MG63 (cell line): ENCODE results near the gene CFC1B. TPM values are rescaled to one million over a fixed set of nuclear protein-coding genes. Genes with fewer than 3 reads are reported as not detected.
"Not testable (repeated sequence)": the region's sequence is repeated elsewhere in the genome, so short reads cannot be mapped to it uniquely, and the experiment has no call there.

Experiments
- DNase-seq: peaks from one replicate; pipeline ENCODE4 v3.0.0-alpha.2; 2020
- H3K27me3 ChIP-seq: fragments of 250-450 bp; sonication (Bioruptor Pico); 2 replicates; pipeline ENCODE4 v1.5.1; 2020; ENCODE audit warnings: mild to moderate bottlenecking, moderate library complexity
- H3K36me3 ChIP-seq: fragments of 250-450 bp; sonication (Bioruptor Pico); 2 replicates; pipeline ENCODE4 v1.5.1; 2020; ENCODE audit warnings: mild to moderate bottlenecking, moderate library complexity
- H3K4me3 ChIP-seq: fragments of 250-450 bp; sonication (Bioruptor Pico); 2 replicates; pipeline ENCODE4 v1.5.1; 2020; ENCODE audit warnings: mild to moderate bottlenecking, moderate library complexity
- H3K9me3 ChIP-seq: fragments of 250-450 bp; sonication (Bioruptor Pico); 2 replicates; pipeline ENCODE4 v1.5.1; 2020; ENCODE audit warnings: mild to moderate bottlenecking, moderate library complexity
- total RNA-seq: library from RNA; depleted of rRNA; stranded (reverse); fragments of >200 nt; shearing (Covaris generic); gene quantifications from 2 replicates; pipeline ENCODE4 v1.2.3, GENCODE V29; 2014; ENCODE audit warnings: low replicate concordance; rRNA removed

Gene CFC1B
- not detected in 2 replicates for total RNA-seq

- DNase-seq, H3K36me3 ChIP-seq, H3K27me3 ChIP-seq, H3K4me3 ChIP-seq, H3K9me3 ChIP-seq: not testable (repeated sequence)
Measured at GRCh38 chr2:130520992-130521391, at the start of gene CFC1B. TSS of gene CFC1B (plus strand) at chr2:130521222. CDS start at chr2:130521485, 263 bp downstream.

GRCh38 chr2:130491073-130491472 lies 29.9 kb upstream of the CFC1B start:
- DNase-seq, H3K9me3 ChIP-seq, H3K36me3 ChIP-seq, H3K4me3 ChIP-seq, H3K27me3 ChIP-seq: not testable (repeated sequence)

GRCh38 chr2:130509228-130509627 lies 11.8 kb upstream of the CFC1B start, which contains the start of gene POTEI:
TSS of gene POTEI (minus strand) at chr2:130509328. CDS start at chr2:130509235, 93 bp downstream.
- not testable (repeated sequence) for H3K9me3 ChIP-seq, H3K27me3 ChIP-seq, H3K36me3 ChIP-seq, H3K4me3 ChIP-seq, DNase-seq

GRCh38 chr2:130510807-130511746 lies 9.9 kb upstream of the CFC1B start:
- not testable (repeated sequence) for H3K27me3 ChIP-seq, H3K4me3 ChIP-seq, H3K36me3 ChIP-seq, DNase-seq, H3K9me3 ChIP-seq

GRCh38 chr2:130511747-130512451 lies 9.1 kb upstream of the CFC1B start:
- H3K4me3 ChIP-seq, H3K36me3 ChIP-seq, DNase-seq: not testable (repeated sequence)

GRCh38 chr2:130518516-130519106 lies 2.4 kb upstream of the CFC1B start:
- H3K4me3 ChIP-seq, H3K36me3 ChIP-seq, H3K27me3 ChIP-seq, DNase-seq, H3K9me3 ChIP-seq: not testable (repeated sequence)

More at GRCh38 chr2:130511747-130512451, 9.1 kb upstream of the CFC1B start:
- not testable (repeated sequence) for H3K27me3 ChIP-seq, H3K9me3 ChIP-seq

- not testable (repeated sequence) for H3K9me3 ChIP-seq, DNase-seq, H3K27me3 ChIP-seq, H3K36me3 ChIP-seq, H3K4me3 ChIP-seq
Measured at GRCh38 chr2:130522390-130522789, 1.4 kb downstream of the CFC1B start.

- not testable (repeated sequence) for DNase-seq, H3K4me3 ChIP-seq, H3K9me3 ChIP-seq, H3K27me3 ChIP-seq, H3K36me3 ChIP-seq
Measured at GRCh38 chr2:130527365-130527967, 6.4 kb downstream of the CFC1B start.

- H3K4me3 ChIP-seq, H3K36me3 ChIP-seq, H3K9me3 ChIP-seq, DNase-seq, H3K27me3 ChIP-seq: not testable (repeated sequence)
Measured at GRCh38 chr2:130529545-130529944, 8.5 kb downstream of the CFC1B start.

- not testable (repeated sequence) for H3K27me3 ChIP-seq, DNase-seq, H3K36me3 ChIP-seq, H3K4me3 ChIP-seq, H3K9me3 ChIP-seq
Measured at GRCh38 chr2:130530212-130530611, 9.2 kb downstream of the CFC1B start.

- H3K4me3 ChIP-seq, H3K27me3 ChIP-seq, H3K36me3 ChIP-seq, DNase-seq, H3K9me3 ChIP-seq: not testable (repeated sequence)
Measured at GRCh38 chr2:130531225-130531624, 10.2 kb downstream of the CFC1B start.

GRCh38 chr2:130531672-130532071 lies 10.7 kb downstream of the CFC1B start:
- H3K36me3 ChIP-seq, H3K9me3 ChIP-seq, DNase-seq, H3K4me3 ChIP-seq, H3K27me3 ChIP-seq: not testable (repeated sequence)

GRCh38 chr2:130536654-130537053 lies 15.6 kb downstream of the CFC1B start:
- DNase-seq, H3K36me3 ChIP-seq, H3K9me3 ChIP-seq, H3K4me3 ChIP-seq, H3K27me3 ChIP-seq: not testable (repeated sequence)

- not testable (repeated sequence) for H3K36me3 ChIP-seq, H3K4me3 ChIP-seq, DNase-seq, H3K27me3 ChIP-seq, H3K9me3 ChIP-seq
Measured at GRCh38 chr2:130538271-130538670, 17.2 kb downstream of the CFC1B start.

- not testable (repeated sequence) for H3K27me3 ChIP-seq, H3K9me3 ChIP-seq, H3K36me3 ChIP-seq, DNase-seq, H3K4me3 ChIP-seq
Measured at GRCh38 chr2:130542789-130543188, 21.8 kb downstream of the CFC1B start.

GRCh38 chr2:130543785-130544528 lies 22.9 kb downstream of the CFC1B start:
- DNase-seq, H3K36me3 ChIP-seq, H3K27me3 ChIP-seq, H3K9me3 ChIP-seq, H3K4me3 ChIP-seq: not testable (repeated sequence)
